Esophagus muscularis mucosa (tissue), 2 donors: ENCODE results near the gene PKP4.

Experiments used
- EP300 ChIP-seq: sonication (generic); formaldehyde crosslinking; IDR thresholded peaks from one replicate; pipeline ENCODE4 v1.6.1; 2017; ENCODE audit warnings: antibody characterized with exemption
- POLR2A ChIP-seq: fragments of 450-650 bp; IDR thresholded peaks from one replicate; pipeline ENCODE4 v1.6.1; 2017; ENCODE audit warnings: antibody characterized with exemption, moderate library complexity, mild to moderate bottlenecking, low read depth

DNA sequence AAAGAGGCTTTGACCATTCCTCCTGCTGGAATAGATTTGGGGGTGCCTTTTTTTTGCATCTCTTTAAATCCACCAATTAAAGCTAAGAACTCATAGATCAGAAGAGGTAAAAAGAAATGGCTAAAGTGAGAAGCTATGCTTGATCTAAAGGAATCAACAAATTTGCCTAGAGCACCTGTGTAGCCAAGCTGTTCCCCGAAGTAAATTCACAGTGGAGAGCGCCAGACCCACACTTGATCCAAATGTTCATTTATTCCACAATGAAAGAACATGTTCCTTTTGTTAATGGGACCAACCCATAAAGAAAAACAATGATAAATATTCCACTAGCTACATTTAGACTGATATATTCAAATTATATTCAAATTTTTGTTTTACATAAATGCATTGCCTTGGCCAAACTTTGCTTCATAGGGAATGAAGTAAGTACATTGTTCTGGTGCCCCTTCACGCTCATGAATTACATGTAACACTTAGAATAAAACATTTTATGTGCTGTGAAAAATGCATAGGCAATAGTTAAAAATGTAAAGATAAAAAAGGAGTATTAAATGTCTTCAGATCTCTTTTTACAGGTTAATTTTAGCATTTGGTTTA, 167.4 kb downstream of the PKP4 start:
- no peak for TF ChIP-seq EP300
- no peak for TF ChIP-seq POLR2A
